NAMALWA (cell line): ENCODE results near the gene OR6X1.
A peak's percentile ranks its signal among the peaks of the same experiment; 100 is the strongest.
"Not testable (repeated sequence)": the region's sequence is repeated elsewhere in the genome, so short reads cannot be mapped to it uniquely, and the experiment has no call there.

ENCODE experiments used
- DNase-seq: peaks from one replicate; pipeline ENCODE4 v3.0.0-alpha.2; 2015; ENCODE audit warnings: low spot score

The OR6X1 gene

DNA sequence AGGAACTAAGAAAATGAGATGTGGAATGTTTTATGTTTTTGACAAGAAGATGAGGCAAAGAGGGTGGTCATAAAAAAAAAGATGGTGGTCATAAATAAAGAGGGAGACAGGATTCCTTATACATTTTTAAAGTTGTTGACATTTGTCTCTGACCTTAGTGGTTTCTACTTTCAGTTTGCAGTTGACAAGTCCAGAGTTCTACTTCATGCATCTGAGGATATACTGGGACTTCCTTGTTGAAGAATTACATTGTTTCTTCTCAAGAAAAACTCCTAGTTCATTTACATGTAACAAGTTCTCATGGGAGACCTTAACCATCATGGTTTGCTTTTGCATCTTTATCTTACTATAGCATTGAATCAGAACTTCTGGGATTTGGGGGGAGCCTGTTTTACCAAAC is 1.2 kb downstream of the OR6X1 start:
- no peak for DNase-seq

DNA sequence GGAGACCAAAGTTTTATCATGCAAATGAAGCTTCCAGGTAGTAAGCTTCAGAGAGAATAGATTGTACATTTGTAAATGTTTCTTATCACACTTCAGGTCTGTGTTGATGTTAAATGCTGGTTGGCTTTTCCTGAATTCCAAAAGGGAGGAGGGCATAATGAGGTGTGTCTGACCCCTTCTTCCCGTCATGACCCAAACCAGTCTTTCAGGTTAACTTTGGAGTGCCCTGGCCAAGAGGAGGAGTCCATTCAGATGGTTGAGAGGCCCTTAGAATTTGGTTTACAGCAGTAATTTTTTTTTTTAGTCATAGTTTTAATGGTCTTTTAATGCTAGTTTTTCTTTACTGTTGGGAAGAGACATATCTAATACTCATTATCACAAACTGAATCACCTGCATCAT is 2.5 kb downstream of the OR6X1 start:
- no peak for DNase-seq

DNA sequence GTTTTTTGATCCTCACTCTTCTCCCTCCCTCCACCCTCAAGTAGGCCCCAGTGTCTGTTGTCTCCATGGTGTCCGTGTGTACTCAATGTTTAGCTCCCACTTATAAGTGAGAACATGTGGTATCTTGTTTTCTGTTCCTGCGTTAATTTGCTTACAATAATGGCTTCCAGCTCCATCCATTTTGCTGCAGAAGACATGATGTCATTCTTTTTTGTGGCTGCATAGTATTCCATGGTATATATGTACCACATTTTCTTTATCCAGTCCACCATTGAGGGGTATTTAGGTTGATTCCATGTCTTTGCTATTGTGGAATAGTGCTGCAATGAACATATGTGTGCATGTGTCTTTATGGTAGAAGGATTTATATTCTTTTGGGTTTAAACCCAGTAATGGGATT is 6.0 kb downstream of the OR6X1 start:
- DNase-seq: not testable (repeated sequence)

DNA sequence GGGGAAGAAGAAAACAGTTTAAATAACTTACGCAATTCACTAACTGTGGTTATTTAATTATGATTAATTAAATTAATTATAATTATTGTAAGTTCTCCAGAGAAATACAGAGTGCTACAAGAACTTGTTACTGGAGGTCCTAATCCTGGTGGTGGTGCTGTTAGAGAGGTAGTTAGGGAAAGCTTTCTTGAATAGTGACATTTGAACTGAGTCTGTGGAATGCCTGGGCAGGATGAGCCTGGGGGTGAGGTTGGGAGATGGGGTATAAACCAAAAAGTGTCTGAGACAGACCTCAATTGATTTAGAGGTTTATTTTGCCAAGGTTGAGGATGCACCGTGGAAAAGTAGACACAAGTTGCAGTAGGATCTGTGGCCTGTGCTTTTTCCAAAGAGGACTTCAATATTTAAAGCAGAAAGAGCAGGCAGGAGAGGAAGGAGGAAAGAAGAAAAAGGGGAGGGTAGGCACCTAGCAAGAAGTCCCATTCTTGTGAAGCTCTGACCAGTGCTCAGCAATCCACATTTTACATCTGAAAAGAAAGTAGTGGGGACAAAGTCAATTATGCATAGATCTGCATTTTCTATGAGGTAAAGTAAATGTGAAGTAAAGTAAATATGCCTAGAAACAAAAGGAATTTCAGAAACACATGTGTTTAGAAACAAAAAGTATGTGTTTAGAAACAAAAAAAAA is 8.4 kb downstream of the OR6X1 start:
- DNase-seq: no peak

DNA sequence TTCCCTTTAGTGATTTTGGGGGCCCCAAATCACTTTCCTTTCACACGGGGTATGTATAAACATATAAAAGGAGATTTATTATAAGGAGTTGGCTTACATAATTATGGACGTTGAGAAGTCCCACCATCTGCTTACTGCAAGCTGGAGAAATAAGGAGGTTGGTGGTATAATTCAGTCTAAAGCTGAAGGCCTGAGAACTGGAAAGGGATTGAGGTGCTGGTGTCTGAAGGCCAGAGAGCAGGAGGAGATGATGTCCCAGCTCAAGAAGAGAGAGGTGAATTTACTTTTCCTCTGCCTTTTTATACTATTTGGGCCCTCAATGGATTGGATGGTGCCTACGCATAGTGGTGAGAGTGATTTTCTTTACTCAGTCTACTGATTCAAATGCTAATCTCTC is 11.6 kb downstream of the OR6X1 start:
- DNase-seq: no peak

DNA sequence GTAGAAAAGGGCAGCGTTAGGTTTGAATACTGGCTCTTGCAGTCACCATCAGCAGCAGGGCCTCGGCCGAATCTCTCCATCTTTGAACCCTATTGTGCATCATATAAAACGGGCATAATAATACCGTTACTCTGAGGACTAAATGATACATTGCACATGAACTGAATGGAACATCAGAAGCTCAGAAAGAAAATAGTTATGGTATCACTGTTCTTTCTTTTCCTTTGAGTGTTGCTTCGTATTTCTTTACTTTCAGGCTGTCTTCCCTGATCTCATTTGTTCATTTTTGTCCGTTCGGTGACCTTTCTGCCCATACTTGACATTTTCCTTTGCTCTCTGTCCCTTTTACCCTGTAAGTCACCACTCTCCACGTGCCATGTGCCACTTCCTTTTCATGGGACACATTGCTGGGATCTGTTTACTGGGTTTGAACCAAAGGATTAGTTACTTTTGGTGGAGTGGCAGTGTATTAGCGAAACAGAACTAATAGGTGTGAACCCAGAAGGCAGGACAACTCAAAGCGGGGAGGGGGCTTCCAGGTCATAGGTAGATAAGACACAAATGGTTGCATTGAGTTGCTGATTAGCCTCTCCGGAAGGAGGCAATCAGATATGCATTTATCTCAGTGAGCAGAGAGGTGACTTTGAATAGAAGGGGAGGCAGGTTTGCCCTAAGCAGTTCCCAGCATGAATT is 12.1 kb downstream of the OR6X1 start:
- no peak for DNase-seq

DNA sequence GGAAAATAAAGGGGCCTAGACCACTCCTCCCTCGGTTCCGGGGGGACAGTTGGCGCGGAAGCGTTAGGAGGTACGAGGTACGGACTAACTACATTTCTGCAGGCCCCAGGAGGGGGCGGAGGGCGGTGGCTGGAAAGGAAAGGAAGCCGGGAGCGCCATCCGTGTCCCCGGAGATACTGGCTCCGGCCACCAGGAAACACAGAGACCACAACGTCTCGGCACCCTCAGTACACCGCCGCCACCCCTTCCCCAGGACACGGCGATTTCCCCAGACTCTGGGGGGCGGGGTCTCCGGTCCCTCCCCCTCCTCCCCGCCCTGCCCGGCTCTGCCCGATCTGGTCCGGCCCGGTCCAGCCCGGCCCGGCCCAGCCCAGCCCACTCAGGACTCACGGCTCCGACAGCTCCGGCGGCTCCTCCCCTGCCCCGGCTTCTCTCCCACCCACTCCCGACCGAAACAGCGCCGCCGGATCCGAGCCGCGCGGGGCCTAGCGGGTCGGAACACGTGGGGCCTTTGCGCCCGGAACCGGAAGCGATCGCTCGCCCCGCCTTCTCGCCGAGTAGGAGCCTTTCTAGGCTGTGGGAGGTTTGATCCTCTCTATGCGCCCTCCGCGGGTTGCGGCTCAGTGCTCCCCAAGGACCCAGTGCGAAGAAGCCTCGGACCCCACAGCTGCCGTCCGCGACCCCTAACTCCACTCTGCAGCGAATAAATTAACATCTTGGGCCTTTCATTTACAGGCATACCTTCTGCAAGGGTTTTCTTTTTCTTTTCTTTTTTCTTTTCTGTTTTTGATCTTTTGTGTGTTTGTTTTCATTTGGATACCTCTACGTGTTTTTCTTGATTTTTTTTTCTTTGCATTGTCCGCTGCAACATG is 12.9 kb downstream of the OR6X1 start, which contains the start of gene ZNF202:
Gene ZNF202, minus strand, starts transcription at position 502 of the 872 bp plus-strand sequence. CDS start 10,772 bp downstream, outside the sequence.
- DNase-seq: peak; percentile 93

DNA sequence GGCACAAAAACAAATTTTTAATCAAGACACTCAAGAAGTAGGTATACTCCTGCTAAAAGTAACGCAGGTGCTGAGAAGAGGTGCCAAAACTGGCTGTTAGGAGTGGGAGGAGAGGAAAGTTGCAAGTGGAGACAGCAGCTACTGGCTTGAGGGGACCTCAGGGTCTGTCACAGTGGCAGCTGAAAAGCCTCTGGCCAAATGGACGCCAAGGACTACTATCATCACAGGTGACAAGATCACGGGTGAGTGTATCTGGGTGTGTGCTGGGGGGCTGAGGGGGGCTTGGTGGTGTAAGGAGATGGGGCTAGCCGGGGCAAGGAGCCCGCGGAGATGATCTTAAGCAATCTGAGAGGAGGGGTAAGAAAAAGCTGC is 13.5 kb downstream of the OR6X1 start:
- DNase-seq: peak; percentile 21

DNA sequence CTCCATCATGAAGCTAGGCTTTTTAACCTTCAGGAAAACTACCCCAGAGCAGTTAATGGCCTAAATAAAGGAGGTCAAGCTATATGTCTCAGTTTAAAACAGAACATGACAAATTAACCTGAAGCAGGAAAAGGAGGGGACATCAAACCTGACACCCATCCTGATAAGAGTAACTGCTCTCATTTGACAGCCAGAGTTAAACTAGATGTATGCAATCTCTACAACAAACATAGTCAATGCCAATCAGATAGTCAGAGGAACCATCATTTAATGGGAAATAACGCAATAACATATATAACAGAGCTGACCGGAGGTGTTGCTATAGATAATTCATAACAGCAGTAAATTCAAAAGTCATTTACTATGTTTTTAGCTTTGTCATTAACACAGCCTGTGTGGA is 15.9 kb downstream of the OR6X1 start:
- DNase-seq: no peak

DNA sequence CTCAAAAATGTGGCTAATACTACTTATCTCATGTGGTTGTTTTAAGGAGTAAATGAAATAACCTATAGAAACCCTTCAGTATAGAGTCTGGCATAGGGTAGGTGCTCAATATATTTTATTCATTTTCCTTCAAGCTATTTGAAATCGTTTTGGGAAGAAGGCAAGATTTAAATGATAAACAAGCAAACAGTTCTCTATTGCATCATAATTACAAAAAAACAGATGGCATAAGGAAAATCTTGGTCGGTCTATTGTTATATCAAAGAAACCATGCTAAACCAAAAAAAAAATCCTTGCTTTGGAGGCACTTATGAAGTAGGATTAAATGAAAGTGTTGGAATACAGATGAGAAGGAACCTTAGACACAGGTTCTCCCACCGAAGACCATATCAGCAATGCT is 17.5 kb downstream of the OR6X1 start:
- no peak for DNase-seq

DNA sequence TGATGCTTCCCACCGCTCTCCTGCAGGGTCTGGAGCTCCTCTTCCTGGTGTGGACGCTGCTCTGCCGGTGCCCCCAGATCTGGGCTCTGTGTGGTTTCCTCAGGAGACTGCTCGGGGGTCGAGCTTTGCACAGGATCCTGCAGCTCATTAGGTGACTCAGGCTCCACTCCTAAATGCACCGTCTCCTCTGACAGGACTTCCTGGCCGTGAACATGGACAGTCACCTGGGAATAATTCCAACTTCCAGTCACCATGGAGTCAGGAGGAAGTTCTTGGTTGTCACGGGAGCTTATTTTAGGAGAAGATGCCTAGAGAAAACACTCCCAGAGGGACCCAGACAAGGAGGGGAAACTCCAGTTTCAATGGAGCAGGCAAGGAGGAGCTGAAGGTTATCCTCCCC is 24.7 kb downstream of the OR6X1 start:
- DNase-seq: no peak

DNA sequence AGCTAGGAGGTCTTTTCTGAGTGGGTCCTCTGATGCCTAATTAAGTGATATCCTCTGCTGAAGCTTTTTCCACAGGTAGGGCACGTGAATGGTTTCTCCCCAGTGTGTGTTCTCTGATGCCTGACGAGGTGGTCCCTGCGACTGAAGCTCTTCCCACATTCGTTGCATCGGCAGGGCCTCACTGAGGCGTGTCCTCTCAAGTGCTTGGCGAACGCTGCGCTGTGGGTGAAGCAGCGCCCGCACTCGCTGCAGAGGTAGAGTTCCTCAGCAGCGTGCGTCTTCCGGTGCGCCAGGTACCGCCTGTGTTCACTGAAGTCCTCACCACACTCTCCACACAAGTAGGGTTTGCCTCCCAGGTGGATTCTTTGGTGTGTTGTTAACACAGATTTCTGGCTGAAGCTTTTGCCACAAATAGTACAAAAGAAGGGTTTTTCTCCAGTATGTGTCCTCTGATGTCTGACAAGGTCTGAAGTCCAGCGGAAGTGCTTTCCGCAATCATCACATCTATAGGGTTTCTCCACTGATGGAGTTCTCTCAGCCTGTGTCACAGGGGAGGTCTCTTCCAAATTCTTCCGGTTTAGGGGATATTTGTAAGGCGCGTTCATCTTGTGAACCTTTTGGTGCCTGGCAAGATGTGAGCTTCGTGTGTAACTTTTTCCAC is 28.2 kb downstream of the OR6X1 start:
- no peak for DNase-seq

DNA sequence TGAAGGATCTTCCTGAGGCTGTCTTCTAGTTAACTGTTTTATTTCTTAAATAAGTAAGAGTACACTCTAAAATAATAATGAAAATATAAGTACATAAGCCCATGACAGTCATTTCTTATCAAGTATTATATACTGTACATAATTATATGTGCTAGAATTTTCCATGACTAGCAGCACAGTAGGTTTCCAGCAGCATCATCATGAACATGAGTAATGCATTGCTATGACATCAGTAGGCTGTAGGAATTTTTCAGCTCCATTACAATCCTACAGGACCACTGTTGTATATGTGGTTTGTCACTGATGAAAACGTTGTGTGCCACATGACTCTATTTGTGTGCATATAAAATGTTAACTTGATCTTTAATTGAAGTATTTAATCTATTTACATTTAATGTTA is 34.9 kb downstream of the OR6X1 start:
- DNase-seq: no peak

DNA sequence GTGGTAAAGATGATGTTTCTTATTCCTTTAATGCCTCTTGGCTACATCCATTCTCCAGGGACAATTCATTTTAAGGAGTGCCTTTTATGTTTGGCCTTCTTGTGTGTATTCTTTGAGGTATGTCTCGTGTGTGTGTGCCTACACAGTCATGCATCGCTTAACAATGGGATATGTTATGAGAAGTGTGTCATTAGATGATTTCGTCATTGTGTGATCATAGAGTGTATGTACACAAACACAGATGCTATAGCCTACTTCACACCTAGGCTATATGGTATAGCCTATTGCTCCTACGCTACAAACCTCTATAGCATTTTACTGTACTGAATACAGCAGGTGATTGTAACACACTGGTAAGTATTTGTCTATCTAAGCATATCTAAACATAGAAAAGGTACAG is 35.8 kb downstream of the OR6X1 start:
- no peak for DNase-seq

DNA sequence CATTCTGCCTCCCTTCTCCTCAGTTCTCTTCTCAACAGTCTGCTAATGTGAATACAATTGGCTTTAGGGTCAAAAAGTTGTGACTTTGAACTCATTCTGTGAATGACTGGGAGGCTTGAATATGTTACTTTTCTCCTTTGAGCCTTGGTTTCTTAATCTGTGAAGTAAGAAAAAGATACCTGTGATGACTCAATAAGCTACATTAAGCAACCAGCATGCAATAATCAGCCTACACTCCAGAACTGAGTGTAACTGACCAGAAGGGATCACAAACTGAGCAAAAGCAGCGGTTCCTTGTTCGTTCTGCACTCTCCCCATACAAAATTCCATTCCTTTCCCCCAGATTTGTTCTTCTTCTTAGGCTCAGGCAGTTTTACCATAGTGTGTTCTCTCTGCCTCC is 36.3 kb downstream of the OR6X1 start:
- DNase-seq: no peak

DNA sequence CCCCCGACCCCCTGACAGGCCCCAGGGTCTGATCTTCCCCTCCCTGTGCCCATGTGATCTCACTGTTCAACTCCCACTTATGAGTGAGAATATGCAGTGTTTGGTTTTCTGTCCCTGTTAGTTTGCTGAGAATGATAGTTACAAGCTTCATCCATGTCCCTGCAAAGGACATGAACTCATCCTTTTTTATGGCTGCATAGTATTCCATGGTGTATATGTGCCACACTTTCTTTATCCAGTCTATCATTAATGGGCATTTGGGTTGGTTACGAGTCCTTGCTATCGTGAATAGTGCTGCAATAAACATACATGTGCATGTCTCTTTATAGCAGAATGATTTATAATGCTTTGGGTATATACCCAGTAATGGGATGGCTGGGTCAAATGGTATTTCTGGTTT is 41.7 kb downstream of the OR6X1 start:
- not testable (repeated sequence) for DNase-seq

DNA sequence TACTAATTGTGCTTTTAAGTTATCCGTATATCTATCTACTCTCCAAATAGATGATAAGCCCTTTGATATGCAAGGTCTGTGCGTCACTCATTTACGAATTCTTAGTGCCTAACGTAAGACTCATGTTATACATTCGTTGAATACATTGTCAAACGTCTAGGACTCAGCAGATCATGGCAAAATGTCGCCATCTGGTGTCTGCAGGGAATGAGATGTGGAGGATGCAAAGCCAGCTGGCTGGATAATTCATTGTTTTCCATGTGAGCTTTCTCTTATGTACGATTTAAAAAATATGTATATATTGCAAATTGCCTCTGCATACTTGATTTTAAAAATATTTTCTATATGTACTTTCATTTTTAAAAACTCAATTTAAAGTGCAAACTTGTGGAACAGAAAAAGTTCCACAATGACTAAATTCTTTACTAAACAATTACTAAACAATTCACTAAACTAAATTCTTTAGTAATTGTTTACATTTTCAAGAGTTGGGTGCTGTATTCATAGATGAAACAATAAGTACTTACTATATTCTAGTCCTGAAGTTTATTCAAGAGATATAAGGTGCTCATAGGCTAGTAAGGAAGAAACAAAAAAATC is 46.6 kb downstream of the OR6X1 start:
- DNase-seq: peak; percentile 68

DNA sequence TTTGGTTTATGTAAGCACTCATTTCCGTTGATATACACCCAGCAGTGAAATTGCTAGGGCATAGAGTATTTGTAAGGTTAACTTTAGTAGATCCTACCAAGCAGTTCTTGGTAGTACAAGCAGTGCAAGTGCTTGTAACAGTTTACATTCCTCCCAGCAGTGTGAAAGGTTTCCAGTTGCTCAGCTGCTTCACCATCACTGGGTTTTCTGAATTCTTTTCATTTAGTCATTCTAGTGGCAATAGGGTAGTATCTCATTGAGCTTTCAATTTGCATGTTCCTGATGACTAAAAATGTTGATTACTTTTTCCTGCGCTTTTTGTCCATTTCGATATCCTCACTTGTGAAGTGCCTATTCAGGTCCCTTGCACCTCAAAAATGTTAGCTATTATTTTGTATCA is 47.1 kb downstream of the OR6X1 start:
- DNase-seq: no peak

DNA sequence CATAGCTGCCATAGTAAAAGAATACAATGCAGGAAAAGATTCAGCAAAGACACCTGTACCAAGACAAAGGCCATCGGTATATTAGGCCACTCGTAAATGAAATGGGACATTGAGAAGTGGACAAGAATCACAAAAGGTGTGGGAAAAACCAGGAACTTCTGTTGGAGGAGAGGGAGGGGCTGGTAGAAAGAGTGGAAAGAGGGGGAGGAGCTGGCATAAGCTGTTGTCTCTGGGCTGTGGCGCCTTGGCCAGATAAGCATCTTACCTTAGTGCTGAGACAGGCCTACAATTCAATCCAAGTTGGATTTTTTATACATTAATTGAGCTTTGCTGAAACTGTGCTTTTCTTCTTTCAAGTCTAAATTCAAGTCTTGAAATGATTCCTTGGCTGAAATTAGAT is 50.0 kb downstream of the OR6X1 start:
- no peak for DNase-seq
